Sigmoid colon (tissue), 3 donors: ENCODE measurements around the gene GJB4.

Experiments
- CTCF ChIP-seq, 4 experiments: fragments of 450-650 bp in 3 of 4; fragments of 200-600 bp in 1 of 4; IDR thresholded peaks; one replicate each; pipeline ENCODE4 v1.5.1; 2016 to 2019; ENCODE audit warnings: antibody characterized with exemption in 4 of 4, mild to moderate bottlenecking in 3 of 4, moderate library complexity in 2 of 4
- POLR2A ChIP-seq, 2 donors: fragments of 450-650 bp; IDR thresholded peaks; one replicate each; pipeline ENCODE4 v1.6.1; 2016; ENCODE audit warnings: antibody characterized with exemption in 2 of 2, mild to moderate bottlenecking in 2 of 2, moderate library complexity in 2 of 2

DNA sequence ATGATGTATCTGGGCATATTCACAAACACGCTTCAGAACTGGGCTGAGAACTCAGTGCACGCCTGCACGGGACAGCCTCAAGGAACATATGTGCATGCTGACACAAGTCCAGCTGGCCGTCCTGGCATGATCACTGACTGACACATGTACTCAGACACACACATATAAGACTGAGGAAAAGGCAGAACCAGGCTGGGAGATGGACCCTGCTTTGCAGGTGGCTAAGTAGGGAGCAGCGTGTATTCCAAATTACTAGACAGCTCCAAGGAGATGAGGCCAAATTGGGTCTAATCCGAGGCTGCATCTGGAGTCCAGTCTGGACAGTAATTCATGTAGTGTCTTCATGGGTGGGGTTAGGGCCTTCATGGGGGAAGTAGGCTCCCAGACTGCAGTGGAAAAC is 46.1 kb upstream of the GJB4 start:
- TF ChIP-seq POLR2A (IDR thresholded peaks at IDR 0.05) (no peak), CTCF (IDR thresholded peaks at IDR 0.05) (no peak)
